ENCODE measurements around the gene DHRS12.

The DHRS12 gene

DNA sequence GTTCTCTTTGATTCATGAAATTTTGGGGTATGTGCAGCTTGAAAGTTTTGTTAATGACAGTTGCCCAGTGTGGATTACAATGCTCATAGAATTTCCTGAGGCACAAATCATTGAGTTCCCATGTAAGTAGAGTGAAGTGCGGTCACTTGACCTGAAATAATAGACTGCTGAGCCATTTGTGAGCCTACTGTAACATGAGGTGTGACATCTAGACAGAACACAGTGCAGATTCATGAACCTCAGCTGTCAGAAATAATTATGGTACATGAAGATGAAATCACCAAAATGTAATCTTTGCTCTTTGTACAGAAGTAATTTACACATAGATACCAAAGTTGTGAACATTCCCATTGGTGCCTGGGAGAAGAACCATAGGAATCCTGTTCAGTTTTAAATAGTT lies 84.6 kb downstream of the DHRS12 start:
- no peak overlapping the region for H3K4me3 ChIP-seq

More for the DNA sequence above, 84.6 kb downstream of the DHRS12 start:
- TF ChIP-seq EZH2 (IDR thresholded peaks at IDR 0.05) = no peak
- no peak for TF ChIP-seq POLR2AphosphoS5 (IDR thresholded peaks at IDR 0.05; ENCODE audit: borderline replicate concordance, low read depth, low read length)
- TF ChIP-seq FOXP2 (optimal IDR thresholded peaks at IDR 0.05; ENCODE audit: control extremely low read depth, extremely low read length, insufficient read depth) = no peak
- Histone ChIP-seq H3K36me3 (ENCODE audit: insufficient read depth, low read length) (no peaks in the 10 kb centered on the region), H3K9ac (ENCODE audit: insufficient read length) (no peak overlapping the region), H3K9me3 (ENCODE audit: low read depth, low read length) (no peaks in the 10 kb centered on the region), H3K27ac (no peak overlapping the region)
- DNase-seq (ENCODE audit: low read depth, low spot score) = no peak

Measured in SK-N-MC (cell line).